Natural killer cell (primary cell): ENCODE measurements around the gene SCYGR8. TPM values are rescaled to one million over a fixed set of nuclear protein-coding genes. Genes with fewer than 3 reads are reported as not detected.

Experiments used
- ATAC-seq, 3 donors: fragments of 150-1000 bp in 2 of 3; fragments of 200-7000 bp in 1 of 3; cut with Tn5 transposase; 1 replicate in 1 of 3; 2 replicates in 2 of 3; pipeline ENCODE4 v1.10.0; 2021; ENCODE audit warnings: mild to moderate bottlenecking in 2 of 3, moderate library complexity in 2 of 3
- DNase-seq, 2 donors: peaks; one replicate each; pipeline versions ENCODE4 v3.0.0 to v3.0.0-alpha.2; 2013 to 2021; ENCODE audit warnings: mixed read lengths in 1 of 2
- H3K27ac ChIP-seq: one replicate; pipeline ENCODE4 v1.5.1; 2013; ENCODE audit warnings: mild to moderate bottlenecking, low read length
- H3K27me3 ChIP-seq: one replicate; pipeline ENCODE4 v1.6.1; 2013; ENCODE audit warnings: low read length; ENCODE audit not compliant: control insufficient read depth, insufficient read depth
- H3K36me3 ChIP-seq: one replicate; pipeline ENCODE4 v1.6.1; 2013; ENCODE audit warnings: low read length; ENCODE audit not compliant: control insufficient read depth, insufficient read depth
- H3K4me1 ChIP-seq: one replicate; pipeline ENCODE4 v1.6.1; 2013; ENCODE audit warnings: low read length; ENCODE audit not compliant: control insufficient read depth, insufficient read depth
- H3K4me3 ChIP-seq: one replicate; pipeline ENCODE4 v1.5.1; 2013; ENCODE audit warnings: low read length
- H3K9me3 ChIP-seq: one replicate; pipeline ENCODE4 v1.6.1; 2013; ENCODE audit warnings: low read length; ENCODE audit not compliant: control insufficient read depth, insufficient read depth
- H3K27ac Mint-ChIP-seq, 2 donors: one replicate each; pipeline ENCODE4 v1.8.0; 2022; ENCODE audit warnings: mild to moderate bottlenecking in 2 of 2, mixed read lengths in 2 of 2, moderate library complexity in 1 of 2
- H3K27me3 Mint-ChIP-seq, 2 donors: one replicate each; pipeline ENCODE4 v1.8.0; 2022; ENCODE audit warnings: low read depth in 2 of 2, mixed read lengths in 2 of 2
- H3K36me3 Mint-ChIP-seq: one replicate; pipeline ENCODE4 v1.8.0; 2022; ENCODE audit warnings: mixed read lengths
- H3K4me1 Mint-ChIP-seq, 2 donors: one replicate each; pipeline ENCODE4 v1.8.0; 2022; ENCODE audit warnings: mixed read lengths in 2 of 2
- H3K4me3 Mint-ChIP-seq: one replicate; pipeline ENCODE4 v1.8.0; 2022; ENCODE audit warnings: mild to moderate bottlenecking, moderate library complexity, mixed read lengths
- H3K9me3 Mint-ChIP-seq, 2 donors: one replicate each; pipeline ENCODE4 v1.8.0; 2022; ENCODE audit warnings: mixed read lengths in 2 of 2
- CTCF ChIP-seq: fragments of 200-600 bp; IDR thresholded peaks from one replicate; pipeline ENCODE4 v1.8.0; 2022; ENCODE audit warnings: antibody characterized with exemption
- WGBS: methylation state at CpG from one replicate; pipeline ENCODE4 v1.1.7; 2013; ENCODE audit warnings: missing lambda C conversion rate; ENCODE audit not compliant: insufficient coverage; 5-methylcytosine and 5-hydroxymethylcytosine counted together
- intact Hi-C: fragments of 100-400 bp; cut with micrococcal nuclease; formaldehyde crosslinking; loops from one replicate; pipeline ENCODE4 v1.14.2; 2022
- total RNA-seq, 4 donors: library from RNA; stranded (reverse); fragments of 120-200 nt in 1 of 4; gene quantifications; one replicate each; pipeline versions ENCODE4 v1.2.3 to v1.2.4, GENCODE V29; 2013 to 2022

The SCYGR8 gene, protein sequence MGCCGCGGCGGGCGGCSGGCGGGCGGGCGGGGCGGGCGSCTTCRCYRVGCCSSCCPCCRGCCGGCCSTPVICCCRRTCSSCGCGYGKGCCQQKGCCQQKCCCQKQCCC
- total RNA-seq, result not detected
- total RNA-seq (2013), result not detected

- intact Hi-C loops, result no loop called here
- H3K36me3 Mint-ChIP-seq, result no peaks in the 10 kb centered on the region
- H3K27me3 Mint-ChIP-seq, result peaks cover 0 to 3% of the 10 kb centered on the region in 2 donors
- H3K4me3 Mint-ChIP-seq, result no peak within 1 kb of the TSS
- WGBS, result 100% methylated on average over 1 of the region's 9 CpGs
- Histone ChIP-seq H3K36me3 (no peaks in the 10 kb centered on the region), H3K27me3 (no peaks in the 10 kb centered on the region), H3K4me3 (no peak within 1 kb of the TSS), H3K27ac (no peak within 1 kb of the TSS), H3K4me1 (no peaks in the 10 kb centered on the region), H3K9me3 (no peaks in the 10 kb centered on the region)
- H3K27ac Mint-ChIP-seq, result no peak within 1 kb of the TSS
- TF ChIP-seq CTCF, result no peak
- DNase-seq, result no peak
- no peaks in the 10 kb centered on the region for H3K4me1 Mint-ChIP-seq
- no peaks in the 10 kb centered on the region for H3K9me3 Mint-ChIP-seq
- no peak for ATAC-seq
Observed at GRCh38 chr2:227745594-227745993, at the start of gene SCYGR8. Gene SCYGR8 (plus strand): TSS chr2:227745894. CDS start chr2:227745894, 0 bp downstream.

- WGBS, result no CpG with 5 or more reads among the region's 2 CpGs
- H3K9me3 Mint-ChIP-seq, result no peaks in the 10 kb centered on the region
- no peak for TF ChIP-seq CTCF
- ATAC-seq, result no peak
- DNase-seq, result no peak
- no peak overlapping the region for H3K4me3 Mint-ChIP-seq
- Histone ChIP-seq H3K27ac (no peak overlapping the region), H3K36me3 (no peaks in the 10 kb centered on the region), H3K4me3 (no peak overlapping the region), H3K27me3 (no peaks in the 10 kb centered on the region), H3K4me1 (no peaks in the 10 kb centered on the region), H3K9me3 (no peaks in the 10 kb centered on the region)
- intact Hi-C loops, result no loop called here
- no peaks in the 10 kb centered on the region for H3K4me1 Mint-ChIP-seq
- H3K36me3 Mint-ChIP-seq, result no peaks in the 10 kb centered on the region
- no peak overlapping the region for H3K27ac Mint-ChIP-seq
- H3K27me3 Mint-ChIP-seq, result peaks cover 6 to 15% of the 10 kb centered on the region in 2 donors
Observed at GRCh38 chr2:227696990-227697679, 48.6 kb upstream of the SCYGR8 start.

- Mint-ChIP-seq H3K4me3 (no peak overlapping the region), H3K27ac (no peak overlapping the region), H3K4me1 (no peaks in the 10 kb centered on the region), H3K9me3 (no peaks in the 10 kb centered on the region), H3K27me3 (peaks cover 0 to 2% of the 10 kb centered on the region in 2 donors), H3K36me3 (no peaks in the 10 kb centered on the region)
- ATAC-seq, result no peak
- no peaks in the 10 kb centered on the region for H3K36me3 ChIP-seq
- H3K27me3 ChIP-seq, result no peaks in the 10 kb centered on the region
- no peak overlapping the region for H3K27ac ChIP-seq
- H3K4me3 ChIP-seq, result no peak overlapping the region
- H3K4me1 ChIP-seq, result no peaks in the 10 kb centered on the region
- intact Hi-C loops, result no loop called here
- no peak for TF ChIP-seq CTCF
- H3K9me3 ChIP-seq, result no peaks in the 10 kb centered on the region
- 80% methylated on average over 1 of the region's 3 CpGs for WGBS
- DNase-seq, result no peak
Observed at GRCh38 chr2:227701556-227701955, 44.1 kb upstream of the SCYGR8 start.
